Measurements from ENCODE around the gene PRSS56.

PRSS56 gene

GRCh38 chr2:232545511-232546375 lies 25.6 kb downstream of the PRSS56 start:
- TF ChIP-seq CTCF (IDR thresholded peaks at IDR 0.05; ENCODE audit: low read depth, low read length) = no peak
- no peak for DNase-seq (ENCODE audit: extremely low read depth, low read depth)

- no peak for TF ChIP-seq CTCF (IDR thresholded peaks at IDR 0.05; ENCODE audit: low read depth, low read length)
- no peak for DNase-seq (ENCODE audit: extremely low read depth, low read depth)
Observed at GRCh38 chr2:232547991-232548390, 27.8 kb downstream of the PRSS56 start.

- no peak for DNase-seq (ENCODE audit: extremely low read depth, low read depth)
- TF ChIP-seq CTCF (IDR thresholded peaks at IDR 0.05; ENCODE audit: low read depth, low read length) = no peak
Observed at GRCh38 chr2:232549655-232550353, 29.6 kb downstream of the PRSS56 start.

- peak; percentile 76 for DNase-seq (ENCODE audit: extremely low read depth, low read depth)
- peak; percentile 9; the same call in 1 of the 2 replicates for TF ChIP-seq CTCF (IDR thresholded peaks at IDR 0.05; ENCODE audit: low read depth, low read length)
Observed at GRCh38 chr2:232550354-232551249, 30.4 kb downstream of the PRSS56 start, which contains the start of the genes EIF4E2 and TIGD1. Gene EIF4E2 (plus strand): TSS chr2:232550689. CDS start chr2:232550725, 36 bp downstream. Gene TIGD1 (minus strand): TSS chr2:232550557. CDS start chr2:232549882, 675 bp downstream.

- no peak for DNase-seq (ENCODE audit: extremely low read depth, low read depth)
- TF ChIP-seq CTCF (IDR thresholded peaks at IDR 0.05; ENCODE audit: low read depth, low read length) = no peak
Observed at GRCh38 chr2:232551250-232551638, 31.1 kb downstream of the PRSS56 start.

- TF ChIP-seq CTCF (IDR thresholded peaks at IDR 0.05; ENCODE audit: low read depth, low read length) = no peak
- DNase-seq (ENCODE audit: extremely low read depth, low read depth) = no peak
Observed at GRCh38 chr2:232551776-232552175, 31.6 kb downstream of the PRSS56 start.

Measured in AG09319 (cell line).